Upper lobe of left lung (tissue), 6 donors: ENCODE measurements around the gene PIGS. TPM values are rescaled to one million over a fixed set of nuclear protein-coding genes. Genes with fewer than 3 reads are reported as not detected.
A peak's percentile ranks its signal among the peaks of the same experiment; 100 is the strongest.

ENCODE experiments used
- ATAC-seq, 2 donors: fragments of 200-7000 bp; cut with Tn5 transposase; one replicate each; pipeline ENCODE4 v1.9.1; 2022; ENCODE audit warnings: mild to moderate bottlenecking in 2 of 2, moderate library complexity in 2 of 2; ENCODE audit not compliant: low FRiP score in 2 of 2
- DNase-seq, 2 donors: peaks; one replicate each; pipeline ENCODE4 v3.0.0-alpha.2; 2019 to 2020
- H3K27ac ChIP-seq, 4 donors: fragments of 200-600 bp; sonication (generic); one replicate each; pipeline ENCODE4 v1.5.1; 2016 to 2019
- H3K27me3 ChIP-seq, 4 donors: fragments of 200-600 bp; sonication (generic); one replicate each; pipeline ENCODE4 v1.5.1; 2017 to 2019
- H3K36me3 ChIP-seq, 4 donors: fragments of 200-600 bp; sonication (generic); one replicate each; pipeline ENCODE4 v1.5.1; 2016 to 2019
- H3K4me1 ChIP-seq, 4 donors: fragments of 200-600 bp; sonication (generic); one replicate each; pipeline ENCODE4 v1.5.1; 2018 to 2019
- H3K4me3 ChIP-seq, 4 donors: fragments of 200-600 bp; sonication (generic); one replicate each; pipeline ENCODE4 v1.5.1; 2017 to 2019; ENCODE audit warnings: mild to moderate bottlenecking in 2 of 4, moderate library complexity in 1 of 4
- H3K9me3 ChIP-seq, 4 donors: fragments of 200-600 bp; sonication (generic); one replicate each; pipeline ENCODE4 v1.5.1; 2018 to 2019
- CTCF ChIP-seq, 6 experiments: fragments of 450-650 bp in 4 of 6; fragments of 200-600 bp in 2 of 6; sonication (generic) in 2 of 6; IDR thresholded peaks; one replicate each; pipeline ENCODE4 v1.5.1; 2016 to 2019; ENCODE audit warnings: antibody characterized with exemption in 6 of 6
- EP300 ChIP-seq, 4 donors: sonication (generic); formaldehyde crosslinking; IDR thresholded peaks; one replicate each; pipeline ENCODE4 v1.5.1; 2017; ENCODE audit warnings: antibody characterized with exemption in 4 of 4, control low read depth in 2 of 4
- POLR2A ChIP-seq, 4 donors: fragments of 450-650 bp; IDR thresholded peaks; one replicate each; pipeline ENCODE4 v1.5.1; 2016 to 2017; ENCODE audit warnings: antibody characterized with exemption in 4 of 4, mild to moderate bottlenecking in 2 of 4
- POLR2AphosphoS5 ChIP-seq, 2 donors: sonication (generic); formaldehyde crosslinking; IDR thresholded peaks; one replicate each; pipeline ENCODE4 v1.5.1; 2017; ENCODE audit warnings: antibody characterized with exemption in 2 of 2
- WGBS, 2 donors: methylation state at CpG; one replicate each; pipeline ENCODE4 v1.1.5; 2017 to 2018; 5-methylcytosine and 5-hydroxymethylcytosine counted together
- total RNA-seq, 6 donors: library from RNA; depleted of rRNA in 4 of 6; stranded (reverse); fragments of >200 nt in 4 of 6; gene quantifications; one replicate each; pipeline versions ENCODE4 v1.1.0 to v1.2.1, GENCODE V29; 2016 to 2021
- donor health status: DM: no; HTN: no; CAD: no; lungs with moderate emphysema.
- donor health status: DM: no; HTN: yes; CAD: no; lungs with severe emphysema.

The PIGS gene
- total RNA-seq, 6 donors from 2014 or later = 36.7 to 69.6 (median 58.1) TPM

GRCh38 chr17:28515518-28515917, 55.8 kb downstream of the PIGS start:
- H3K4me1 ChIP-seq = no peaks in the 10 kb centered on the region
- H3K9me3 ChIP-seq = no peaks in the 10 kb centered on the region
- H3K4me3 ChIP-seq = no peak overlapping the region
- H3K27ac ChIP-seq = no peak overlapping the region
- no peaks in the 10 kb centered on the region for H3K27me3 ChIP-seq
- TF ChIP-seq POLR2AphosphoS5 (IDR thresholded peaks at IDR 0.05) = no peak
- no peak for TF ChIP-seq CTCF (IDR thresholded peaks at IDR 0.05)
- no peak for TF ChIP-seq EP300 (IDR thresholded peaks at IDR 0.05)
- TF ChIP-seq POLR2A (IDR thresholded peaks at IDR 0.05) = no peak
- 100% methylated on average over 1 of the region's 1 CpG for WGBS, 2 donors
- DNase-seq (no peak), ATAC-seq (no peak)
- H3K36me3 ChIP-seq = no peaks in the 10 kb centered on the region

GRCh38 chr17:28514561-28515002, 56.7 kb downstream of the PIGS start:
- ATAC-seq = no peak
- 60 to 82% methylated on average over 8 to 11 of the region's 16 CpGs for WGBS, 2 donors
- Histone ChIP-seq H3K27me3 (no peaks in the 10 kb centered on the region), H3K36me3 (no peaks in the 10 kb centered on the region), H3K9me3 (no peaks in the 10 kb centered on the region), H3K4me1 (no peaks in the 10 kb centered on the region), H3K4me3 (no peak overlapping the region), H3K27ac (no peak overlapping the region)
- TF ChIP-seq POLR2A (IDR thresholded peaks at IDR 0.05) (no peak), POLR2AphosphoS5 (IDR thresholded peaks at IDR 0.05) (no peak), CTCF (IDR thresholded peaks at IDR 0.05) (no peak)
- peak in 1 of 2 donors; percentile 25 for DNase-seq

- ATAC-seq (no peak), DNase-seq (peak in 1 of 2 donors; percentile 49)
- H3K4me1 ChIP-seq = no peaks in the 10 kb centered on the region
- H3K27ac ChIP-seq = no peak overlapping the region
- H3K36me3 ChIP-seq = no peaks in the 10 kb centered on the region
- no peak overlapping the region for H3K4me3 ChIP-seq
- 65 to 79% methylated on average over 4 to 7 of the region's 7 CpGs for WGBS, 2 donors
- TF ChIP-seq POLR2AphosphoS5 (IDR thresholded peaks at IDR 0.05) = no peak
- no peak for TF ChIP-seq EP300 (IDR thresholded peaks at IDR 0.05)
- TF ChIP-seq CTCF (IDR thresholded peaks at IDR 0.05) = no peak
- no peaks in the 10 kb centered on the region for H3K27me3 ChIP-seq
- no peaks in the 10 kb centered on the region for H3K9me3 ChIP-seq
Measured at GRCh38 chr17:28513476-28513875, 57.8 kb downstream of the PIGS start.

GRCh38 chr17:28511858-28512461, 59.4 kb downstream of the PIGS start:
- Histone ChIP-seq H3K27ac (no peak overlapping the region), H3K36me3 (no peaks in the 10 kb centered on the region), H3K9me3 (no peaks in the 10 kb centered on the region), H3K4me1 (peaks cover 0 to 3% (median 0%) of the 10 kb centered on the region in 4 donors), H3K27me3 (no peaks in the 10 kb centered on the region), H3K4me3 (no peak overlapping the region)
- no peak for TF ChIP-seq EP300 (IDR thresholded peaks at IDR 0.05)
- no peak for TF ChIP-seq POLR2A (IDR thresholded peaks at IDR 0.05)
- TF ChIP-seq CTCF (IDR thresholded peaks at IDR 0.05) = no peak
- no peak for TF ChIP-seq POLR2AphosphoS5 (IDR thresholded peaks at IDR 0.05)
- ATAC-seq = no peak
- no peak for DNase-seq
- 89 to 100% methylated on average over 1 to 3 of the region's 3 CpGs for WGBS, 2 donors

DNA sequence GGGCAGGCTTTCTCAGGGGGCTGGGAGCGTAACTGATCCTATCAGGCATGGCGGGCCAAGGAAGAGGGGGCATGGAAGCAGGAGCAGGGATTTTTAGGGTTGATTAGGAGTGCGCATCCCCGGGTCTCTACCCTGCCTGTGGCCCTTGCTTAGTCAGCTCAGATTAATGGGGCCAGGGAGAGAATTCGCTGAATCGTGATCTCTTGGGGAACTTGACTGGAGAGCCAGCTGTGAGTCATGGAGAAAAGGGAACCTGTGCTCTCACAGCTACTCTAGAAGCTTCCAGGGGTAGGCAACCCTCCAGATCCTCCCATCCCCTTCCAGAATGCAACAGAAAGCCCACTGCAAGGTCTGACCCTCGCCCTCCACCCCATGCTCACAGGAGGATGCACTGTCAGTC, 61.5 kb downstream of the PIGS start:
- TF ChIP-seq POLR2AphosphoS5 (IDR thresholded peaks at IDR 0.05) (no peak), CTCF (IDR thresholded peaks at IDR 0.05) (no peak), POLR2A (IDR thresholded peaks at IDR 0.05) (no peak), EP300 (IDR thresholded peaks at IDR 0.05) (no peak)
- Histone ChIP-seq H3K27me3 (no peaks in the 10 kb centered on the region), H3K4me1 (peaks cover 0 to 3% (median 0%) of the 10 kb centered on the region in 4 donors), H3K4me3 (no peak overlapping the region), H3K9me3 (no peaks in the 10 kb centered on the region), H3K27ac (no peak overlapping the region), H3K36me3 (no peaks in the 10 kb centered on the region)
- DNase-seq (no peak), ATAC-seq (peak in 1 of 2 donors; percentile 47)
- WGBS, 2 donors = 61 to 80% methylated on average over 5 to 6 of the region's 7 CpGs
